ENCODE results near the gene TMEM202. TPM values are rescaled to one million over a fixed set of nuclear protein-coding genes. Genes with fewer than 3 reads are reported as not detected.

TMEM202 gene
- polyA plus RNA-seq, 3 donors: not detected

GRCh38 chr15:72382146-72382545, 16.0 kb upstream of the TMEM202 start:
- Histone ChIP-seq H3K4me1 (ENCODE audit: control insufficient read depth in 1 of 2, insufficient read depth in 2 of 2, low read length in 2 of 2) (peaks cover 1 to 7% of the 10 kb centered on the region in 2 donors), H2AFZ (ENCODE audit: insufficient read depth, low read depth, low read length, poor library complexity, severe bottlenecking) (no peak overlapping the region), H3K79me2 (ENCODE audit: insufficient read depth, low read length) (no peaks in the 10 kb centered on the region), H4K20me1 (ENCODE audit: insufficient read depth, low read length) (no peaks in the 10 kb centered on the region), H3K4me2 (replicated peaks; ENCODE audit: extremely low read depth, low read length, poor library complexity, severe bottlenecking) (no peak overlapping the region), H3K27me3 (ENCODE audit: control insufficient read depth in 2 of 2, insufficient read depth in 2 of 2, low read length in 2 of 2) (no peaks in the 10 kb centered on the region), H3K27ac (ENCODE audit: low read depth in 1 of 2, low read length in 2 of 2) (no peak overlapping the region), H3K36me3 (replicated peaks in 1 of 2; ENCODE audit: control insufficient read depth in 1 of 2, insufficient read depth in 2 of 2, low read length in 2 of 2) (no peaks in the 10 kb centered on the region), H3K9me3 (replicated peaks in 1 of 2; ENCODE audit: control insufficient read depth in 1 of 2, insufficient read depth in 1 of 2, low read length in 2 of 2) (no peaks in the 10 kb centered on the region), H3K4me3 (replicated peaks in 1 of 3; ENCODE audit: low read depth in 2 of 3, low read length in 3 of 3) (no peak overlapping the region), H3K9ac (ENCODE audit: insufficient read depth, low read length, poor library complexity, severe bottlenecking) (no peak overlapping the region)
- 100% methylated on average over 1 of the region's 2 CpGs for WGBS (ENCODE audit: insufficient coverage)
- Mint-ChIP-seq H3K36me3 (no peaks in the 10 kb centered on the region), H3K9me3 (no peaks in the 10 kb centered on the region), H3K4me3 (no peak overlapping the region), H3K27ac (no peak overlapping the region), H3K4me1 (peaks cover 17% of the 10 kb centered on the region), H3K27me3 (ENCODE audit: low read depth in 3 of 3) (peaks cover 2 to 3% (median 2%) of the 10 kb centered on the region in 3 donors)
- intact Hi-C loops (cut with micrococcal nuclease): no loop called here
- TF ChIP-seq CTCF (IDR thresholded peaks at IDR 0.05): peak; percentile 15
- no peak for DNase-seq

GRCh38 chr15:72387741-72388140, 10.4 kb upstream of the TMEM202 start:
- Mint-ChIP-seq H3K36me3 (no peaks in the 10 kb centered on the region), H3K27me3 (ENCODE audit: low read depth in 3 of 3) (peaks cover 0 to 7% (median 6%) of the 10 kb centered on the region in 3 donors), H3K9me3 (peaks cover 0 to 3% (median 0%) of the 10 kb centered on the region in 7 donors), H3K27ac (peak overlapping the region in 1 of 7 donors; percentile 38), H3K4me1 (peaks cover 6% of the 10 kb centered on the region), H3K4me3 (no peak overlapping the region)
- no peak overlapping the region for H3K27ac ChIP-seq (ENCODE audit: low read depth in 1 of 2, low read length in 2 of 2)
- H2AFZ ChIP-seq (ENCODE audit: insufficient read depth, low read depth, low read length, poor library complexity, severe bottlenecking): no peak overlapping the region
- no peak overlapping the region for H3K9ac ChIP-seq (ENCODE audit: insufficient read depth, low read length, poor library complexity, severe bottlenecking)
- intact Hi-C loops (cut with micrococcal nuclease): no loop called here
- no peaks in the 10 kb centered on the region for H3K9me3 ChIP-seq (replicated peaks in 1 of 2; ENCODE audit: control insufficient read depth in 1 of 2, insufficient read depth in 1 of 2, low read length in 2 of 2)
- no peaks in the 10 kb centered on the region for H4K20me1 ChIP-seq (ENCODE audit: insufficient read depth, low read length)
- no peak for TF ChIP-seq CTCF (IDR thresholded peaks at IDR 0.05)
- no peaks in the 10 kb centered on the region for H3K79me2 ChIP-seq (ENCODE audit: insufficient read depth, low read length)
- H3K4me1 ChIP-seq (ENCODE audit: control insufficient read depth in 1 of 2, insufficient read depth in 2 of 2, low read length in 2 of 2): no peaks in the 10 kb centered on the region
- no peaks in the 10 kb centered on the region for H3K36me3 ChIP-seq (replicated peaks in 1 of 2; ENCODE audit: control insufficient read depth in 1 of 2, insufficient read depth in 2 of 2, low read length in 2 of 2)
- no peak overlapping the region for H3K4me2 ChIP-seq (replicated peaks; ENCODE audit: extremely low read depth, low read length, poor library complexity, severe bottlenecking)
- no peak overlapping the region for H3K4me3 ChIP-seq (replicated peaks in 1 of 3; ENCODE audit: low read depth in 2 of 3, low read length in 3 of 3)
- DNase-seq: no peak
- H3K27me3 ChIP-seq (ENCODE audit: control insufficient read depth in 2 of 2, insufficient read depth in 2 of 2, low read length in 2 of 2): no peaks in the 10 kb centered on the region
